Upper lobe of left lung (tissue), 6 donors: ENCODE results near the gene DNAJC5G. TPM values are rescaled to one million over a fixed set of nuclear protein-coding genes. Genes with fewer than 3 reads are reported as not detected.
"Not testable (repeated sequence)": the region's sequence is repeated elsewhere in the genome, so short reads cannot be mapped to it uniquely, and the experiment has no call there.

Experiments used
- ATAC-seq, 2 donors: fragments of 200-7000 bp; cut with Tn5 transposase; one replicate each; pipeline ENCODE4 v1.9.1; 2022; ENCODE audit warnings: mild to moderate bottlenecking in 2 of 2, moderate library complexity in 2 of 2; ENCODE audit not compliant: low FRiP score in 2 of 2
- DNase-seq, 2 donors: peaks; one replicate each; pipeline ENCODE4 v3.0.0-alpha.2; 2019 to 2020
- H3K27ac ChIP-seq, 4 donors: fragments of 200-600 bp; sonication (generic); one replicate each; pipeline ENCODE4 v1.5.1; 2016 to 2019
- H3K27me3 ChIP-seq, 4 donors: fragments of 200-600 bp; sonication (generic); one replicate each; pipeline ENCODE4 v1.5.1; 2017 to 2019
- H3K36me3 ChIP-seq, 4 donors: fragments of 200-600 bp; sonication (generic); one replicate each; pipeline ENCODE4 v1.5.1; 2016 to 2019
- H3K4me1 ChIP-seq, 4 donors: fragments of 200-600 bp; sonication (generic); one replicate each; pipeline ENCODE4 v1.5.1; 2018 to 2019
- H3K4me3 ChIP-seq, 4 donors: fragments of 200-600 bp; sonication (generic); one replicate each; pipeline ENCODE4 v1.5.1; 2017 to 2019; ENCODE audit warnings: mild to moderate bottlenecking in 2 of 4, moderate library complexity in 1 of 4
- H3K9me3 ChIP-seq, 4 donors: fragments of 200-600 bp; sonication (generic); one replicate each; pipeline ENCODE4 v1.5.1; 2018 to 2019
- CTCF ChIP-seq, 6 experiments: fragments of 450-650 bp in 4 of 6; fragments of 200-600 bp in 2 of 6; sonication (generic) in 2 of 6; IDR thresholded peaks; one replicate each; pipeline ENCODE4 v1.5.1; 2016 to 2019; ENCODE audit warnings: antibody characterized with exemption in 6 of 6
- EP300 ChIP-seq, 4 donors: sonication (generic); formaldehyde crosslinking; IDR thresholded peaks; one replicate each; pipeline ENCODE4 v1.5.1; 2017; ENCODE audit warnings: antibody characterized with exemption in 4 of 4, control low read depth in 2 of 4
- POLR2A ChIP-seq, 4 donors: fragments of 450-650 bp; IDR thresholded peaks; one replicate each; pipeline ENCODE4 v1.5.1; 2016 to 2017; ENCODE audit warnings: antibody characterized with exemption in 4 of 4, mild to moderate bottlenecking in 2 of 4
- POLR2AphosphoS5 ChIP-seq, 2 donors: sonication (generic); formaldehyde crosslinking; IDR thresholded peaks; one replicate each; pipeline ENCODE4 v1.5.1; 2017; ENCODE audit warnings: antibody characterized with exemption in 2 of 2
- WGBS, 2 donors: methylation state at CpG; one replicate each; pipeline ENCODE4 v1.1.5; 2017 to 2018; 5-methylcytosine and 5-hydroxymethylcytosine counted together
- total RNA-seq, 6 donors: library from RNA; depleted of rRNA in 4 of 6; stranded (reverse); fragments of >200 nt in 4 of 6; gene quantifications; one replicate each; pipeline versions ENCODE4 v1.1.0 to v1.2.1, GENCODE V29; 2016 to 2021
- donor health status: DM: no; HTN: no; CAD: no; lungs with moderate emphysema.
- donor health status: DM: no; HTN: yes; CAD: no; lungs with severe emphysema.

Gene DNAJC5G
- total RNA-seq, 6 donors from 2014 or later, result not detected

- no peaks in the 10 kb centered on the region for H3K36me3 ChIP-seq
- no peak for TF ChIP-seq CTCF (IDR thresholded peaks at IDR 0.05)
- no peak for TF ChIP-seq POLR2AphosphoS5 (IDR thresholded peaks at IDR 0.05)
- TF ChIP-seq POLR2A (IDR thresholded peaks at IDR 0.05), result no peak
- TF ChIP-seq EP300 (IDR thresholded peaks at IDR 0.05), result no peak
- peaks cover 1 to 39% (median 28%) of the 10 kb centered on the region in 4 donors for H3K27me3 ChIP-seq
- H3K27ac ChIP-seq, result no peak overlapping the region
- no peak overlapping the region for H3K4me3 ChIP-seq
- H3K9me3 ChIP-seq, result no peaks in the 10 kb centered on the region
- DNase-seq, result no peak
- no peak for ATAC-seq
- H3K4me1 ChIP-seq, result peaks cover 33 to 43% (median 36%) of the 10 kb centered on the region in 4 donors
Measured at GRCh38 chr2:27265536-27265870, 9.7 kb upstream of the DNAJC5G start.

- WGBS, 2 donors, result 94 to 95% methylated on average over 13 of the region's 13 CpGs
- H3K4me1 ChIP-seq, result peaks cover 16 to 27% (median 20%) of the 10 kb centered on the region in 4 donors
- not testable (repeated sequence) for ATAC-seq, H3K9me3 ChIP-seq, H3K4me3 ChIP-seq, DNase-seq, H3K27ac ChIP-seq, H3K36me3 ChIP-seq
- peaks cover 0 to 16% (median 8%) of the 10 kb centered on the region in 4 donors for H3K27me3 ChIP-seq
Measured at GRCh38 chr2:27268296-27268695, 6.9 kb upstream of the DNAJC5G start.

- H3K9me3 ChIP-seq, result no peaks in the 10 kb centered on the region
- ATAC-seq (no peak), DNase-seq (no peak)
- H3K4me1 ChIP-seq, result peaks cover 0 to 9% (median 2%) of the 10 kb centered on the region in 4 donors
- TF ChIP-seq EP300 (IDR thresholded peaks at IDR 0.05), result no peak
- no peak for TF ChIP-seq POLR2A (IDR thresholded peaks at IDR 0.05)
- no peak for TF ChIP-seq CTCF (IDR thresholded peaks at IDR 0.05)
- TF ChIP-seq POLR2AphosphoS5 (IDR thresholded peaks at IDR 0.05), result no peak
- 90 to 91% methylated on average over 3 of the region's 3 CpGs for WGBS, 2 donors
- H3K27me3 ChIP-seq, result no peaks in the 10 kb centered on the region
- H3K27ac ChIP-seq, result no peak overlapping the region
- no peaks in the 10 kb centered on the region for H3K36me3 ChIP-seq
- no peak overlapping the region for H3K4me3 ChIP-seq
Measured at GRCh38 chr2:27270131-27270530, 5.1 kb upstream of the DNAJC5G start.

GRCh38 chr2:27270670-27271069, 4.6 kb upstream of the DNAJC5G start:
- no peak overlapping the region for H3K4me3 ChIP-seq
- DNase-seq (no peak), ATAC-seq (no peak)
- no peak overlapping the region for H3K27ac ChIP-seq
- TF ChIP-seq EP300 (IDR thresholded peaks at IDR 0.05), result no peak
- TF ChIP-seq CTCF (IDR thresholded peaks at IDR 0.05), result no peak
- no peak for TF ChIP-seq POLR2AphosphoS5 (IDR thresholded peaks at IDR 0.05)
- no peak for TF ChIP-seq POLR2A (IDR thresholded peaks at IDR 0.05)
- 59 to 60% methylated on average over 2 of the region's 2 CpGs for WGBS, 2 donors
- no peaks in the 10 kb centered on the region for H3K27me3 ChIP-seq
- no peaks in the 10 kb centered on the region for H3K36me3 ChIP-seq
- no peaks in the 10 kb centered on the region for H3K9me3 ChIP-seq
- H3K4me1 ChIP-seq, result peaks cover 0 to 4% (median 0%) of the 10 kb centered on the region in 4 donors

- no peaks in the 10 kb centered on the region for H3K36me3 ChIP-seq
- DNase-seq, result no peak
- no peaks in the 10 kb centered on the region for H3K9me3 ChIP-seq
- H3K4me3 ChIP-seq, result no peak overlapping the region
- no peak for TF ChIP-seq EP300 (IDR thresholded peaks at IDR 0.05)
- TF ChIP-seq CTCF (IDR thresholded peaks at IDR 0.05), result no peak
- TF ChIP-seq POLR2AphosphoS5 (IDR thresholded peaks at IDR 0.05), result no peak
- TF ChIP-seq POLR2A (IDR thresholded peaks at IDR 0.05), result no peak
- ATAC-seq, result no peak
- WGBS, 2 donors, result 58 to 65% methylated on average over 9 to 11 of the region's 11 CpGs
- H3K4me1 ChIP-seq, result peaks cover 0 to 9% (median 2%) of the 10 kb centered on the region in 4 donors
- no peaks in the 10 kb centered on the region for H3K27me3 ChIP-seq
- H3K27ac ChIP-seq, result no peak overlapping the region
Measured at GRCh38 chr2:27271631-27272340, 3.4 kb upstream of the DNAJC5G start.

- not testable (repeated sequence) for ATAC-seq, H3K4me1 ChIP-seq, H3K9me3 ChIP-seq, H3K27me3 ChIP-seq, H3K27ac ChIP-seq, H3K36me3 ChIP-seq, H3K4me3 ChIP-seq
- peak in 1 of 2 donors; percentile 35 for DNase-seq
- WGBS, 2 donors, result 77 to 83% methylated on average over 13 to 15 of the region's 15 CpGs
Measured at GRCh38 chr2:27272537-27273522, 2.4 kb upstream of the DNAJC5G start.
